ENCODE measurements around the gene DNM2. TPM values are rescaled to one million over a fixed set of nuclear protein-coding genes. Genes with fewer than 3 reads are reported as not detected.

Gene DNM2
- total and polyA plus RNA-seq, 9 of the 15 experiments (the other 6 are each of a cell fraction or from before 2014, with no cell fraction given), result 2.2 to 161 (median 72.6) TPM

DNA sequence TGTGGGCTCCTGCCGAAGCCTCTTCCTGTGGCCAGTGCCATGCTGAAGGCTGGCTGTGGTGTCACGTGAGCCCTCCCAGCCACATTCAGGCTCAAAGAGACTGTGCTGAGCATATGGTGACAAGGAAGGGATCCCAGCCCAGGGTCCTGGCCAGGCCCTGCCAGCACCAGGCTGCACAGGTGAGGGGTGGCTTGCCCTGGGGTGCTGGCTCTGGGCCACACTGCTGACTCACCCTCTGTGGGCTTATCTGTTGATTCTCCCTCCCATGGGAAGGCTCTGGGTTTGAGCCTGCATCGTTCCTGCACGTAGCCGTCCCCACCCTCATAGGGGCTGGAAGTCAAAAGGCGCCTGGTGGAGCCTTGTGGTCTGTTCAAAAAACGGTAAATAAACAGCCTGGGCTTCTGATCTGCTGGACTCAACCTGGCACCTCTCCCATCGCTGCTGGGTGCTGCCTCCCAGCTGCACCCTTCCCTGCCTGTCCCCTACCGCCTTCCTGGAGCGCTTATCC is 31.1 kb downstream of the DNM2 start (continued):
- no peak for TF ChIP-seq ZNF324 (CRISPR knock-in tag; IDR thresholded peaks at IDR 0.05)
- TF ChIP-seq SMAD3 (CRISPR knock-in tag; conservative IDR thresholded peaks at IDR 0.05), result no peak
- TF ChIP-seq PTTG1 (tag; IDR thresholded peaks at IDR 0.05; ENCODE audit: low read depth), result no peak
- TF ChIP-seq RBM34 (IDR thresholded peaks at IDR 0.05; ENCODE audit: borderline replicate concordance, insufficient read depth, low read length), result no peak
- peak; percentile 46 for TF ChIP-seq MYC (IDR thresholded peaks at IDR 0.05; ENCODE audit: low read depth, low read length)
- no peak for TF ChIP-seq MYC (CRISPR knock-in tag; IDR thresholded peaks at IDR 0.05; ENCODE audit: borderline replicate concordance, low read depth)
- TF ChIP-seq, protein P1, sequence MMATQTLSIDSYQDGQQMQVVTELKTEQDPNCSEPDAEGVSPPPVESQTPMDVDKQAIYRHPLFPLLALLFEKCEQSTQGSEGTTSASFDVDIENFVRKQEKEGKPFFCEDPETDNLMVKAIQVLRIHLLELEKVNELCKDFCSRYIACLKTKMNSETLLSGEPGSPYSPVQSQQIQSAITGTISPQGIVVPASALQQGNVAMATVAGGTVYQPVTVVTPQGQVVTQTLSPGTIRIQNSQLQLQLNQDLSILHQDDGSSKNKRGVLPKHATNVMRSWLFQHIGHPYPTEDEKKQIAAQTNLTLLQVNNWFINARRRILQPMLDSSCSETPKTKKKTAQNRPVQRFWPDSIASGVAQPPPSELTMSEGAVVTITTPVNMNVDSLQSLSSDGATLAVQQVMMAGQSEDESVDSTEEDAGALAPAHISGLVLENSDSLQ (IDR thresholded peaks at IDR 0.05), result no peak
- TF ChIP-seq, protein P2, sequence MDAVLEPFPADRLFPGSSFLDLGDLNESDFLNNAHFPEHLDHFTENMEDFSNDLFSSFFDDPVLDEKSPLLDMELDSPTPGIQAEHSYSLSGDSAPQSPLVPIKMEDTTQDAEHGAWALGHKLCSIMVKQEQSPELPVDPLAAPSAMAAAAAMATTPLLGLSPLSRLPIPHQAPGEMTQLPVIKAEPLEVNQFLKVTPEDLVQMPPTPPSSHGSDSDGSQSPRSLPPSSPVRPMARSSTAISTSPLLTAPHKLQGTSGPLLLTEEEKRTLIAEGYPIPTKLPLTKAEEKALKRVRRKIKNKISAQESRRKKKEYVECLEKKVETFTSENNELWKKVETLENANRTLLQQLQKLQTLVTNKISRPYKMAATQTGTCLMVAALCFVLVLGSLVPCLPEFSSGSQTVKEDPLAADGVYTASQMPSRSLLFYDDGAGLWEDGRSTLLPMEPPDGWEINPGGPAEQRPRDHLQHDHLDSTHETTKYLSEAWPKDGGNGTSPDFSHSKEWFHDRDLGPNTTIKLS (IDR thresholded peaks at IDR 0.05; ENCODE audit: borderline replicate concordance, low read depth), result no peak
- TF ChIP-seq KAT7 (CRISPR knock-in tag; IDR thresholded peaks at IDR 0.05; ENCODE audit: borderline replicate concordance), result no peak
- no peak for TF ChIP-seq HMG20A (CRISPR knock-in tag; conservative IDR thresholded peaks at IDR 0.05)
- TF ChIP-seq NONO (IDR thresholded peaks at IDR 0.05; ENCODE audit: low read depth in 2 of 2, low read length in 1 of 2), result no peak
- peak; percentile 55 for TF ChIP-seq EP300 (IDR thresholded peaks at IDR 0.05; ENCODE audit: low read length)
- no peak for TF ChIP-seq ERF (CRISPR knock-in tag; IDR thresholded peaks at IDR 0.05)
- no peak for TF ChIP-seq CBX2 (IDR thresholded peaks at IDR 0.05; ENCODE audit: insufficient read depth, low read length, poor library complexity, severe bottlenecking)
- no peak for TF ChIP-seq E2F3 (CRISPR knock-in tag; IDR thresholded peaks at IDR 0.05)
- no peak for TF ChIP-seq ZNF12 (CRISPR knock-in tag; IDR thresholded peaks at IDR 0.05)
- no peak for TF ChIP-seq RBM39 (optimal IDR thresholded peaks at IDR 0.05; ENCODE audit: low read depth, low read length)
- TF ChIP-seq, protein P3, sequence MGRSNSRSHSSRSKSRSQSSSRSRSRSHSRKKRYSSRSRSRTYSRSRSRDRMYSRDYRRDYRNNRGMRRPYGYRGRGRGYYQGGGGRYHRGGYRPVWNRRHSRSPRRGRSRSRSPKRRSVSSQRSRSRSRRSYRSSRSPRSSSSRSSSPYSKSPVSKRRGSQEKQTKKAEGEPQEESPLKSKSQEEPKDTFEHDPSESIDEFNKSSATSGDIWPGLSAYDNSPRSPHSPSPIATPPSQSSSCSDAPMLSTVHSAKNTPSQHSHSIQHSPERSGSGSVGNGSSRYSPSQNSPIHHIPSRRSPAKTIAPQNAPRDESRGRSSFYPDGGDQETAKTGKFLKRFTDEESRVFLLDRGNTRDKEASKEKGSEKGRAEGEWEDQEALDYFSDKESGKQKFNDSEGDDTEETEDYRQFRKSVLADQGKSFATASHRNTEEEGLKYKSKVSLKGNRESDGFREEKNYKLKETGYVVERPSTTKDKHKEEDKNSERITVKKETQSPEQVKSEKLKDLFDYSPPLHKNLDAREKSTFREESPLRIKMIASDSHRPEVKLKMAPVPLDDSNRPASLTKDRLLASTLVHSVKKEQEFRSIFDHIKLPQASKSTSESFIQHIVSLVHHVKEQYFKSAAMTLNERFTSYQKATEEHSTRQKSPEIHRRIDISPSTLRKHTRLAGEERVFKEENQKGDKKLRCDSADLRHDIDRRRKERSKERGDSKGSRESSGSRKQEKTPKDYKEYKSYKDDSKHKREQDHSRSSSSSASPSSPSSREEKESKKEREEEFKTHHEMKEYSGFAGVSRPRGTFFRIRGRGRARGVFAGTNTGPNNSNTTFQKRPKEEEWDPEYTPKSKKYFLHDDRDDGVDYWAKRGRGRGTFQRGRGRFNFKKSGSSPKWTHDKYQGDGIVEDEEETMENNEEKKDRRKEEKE (IDR thresholded peaks at IDR 0.05; ENCODE audit: borderline replicate concordance in 1 of 2, control insufficient read depth in 1 of 2, low read depth in 2 of 2, low read length in 1 of 2), result no peak
- TF ChIP-seq NFXL1 (CRISPR knock-in tag; IDR thresholded peaks at IDR 0.05), result no peak
- 0 out of 2 replicates have a peak, but pooled peaks have one; percentile 31 for TF ChIP-seq CBFA2T3 (IDR thresholded peaks at IDR 0.05)
- TF ChIP-seq ZNF589 (CRISPR knock-in tag; IDR thresholded peaks at IDR 0.05; ENCODE audit: low read depth), result no peak
- no peak for TF ChIP-seq TRIM28 (IDR thresholded peaks at IDR 0.05)
- TF ChIP-seq DMBX1 (CRISPR knock-in tag; IDR thresholded peaks at IDR 0.05; ENCODE audit: borderline replicate concordance), result no peak
- TF ChIP-seq HCFC1 (IDR thresholded peaks at IDR 0.05; ENCODE audit: low read depth, low read length), result no peak
- no peak for TF ChIP-seq PYGO2 (tag; IDR thresholded peaks at IDR 0.05)
- TF ChIP-seq ZNF551 (CRISPR knock-in tag; IDR thresholded peaks at IDR 0.05), result no peak
